Limb (tissue), 2 donors: ENCODE data around the gene SEMA4D.
A peak's percentile ranks its signal among the peaks of the same experiment; 100 is the strongest.
"Not testable (repeated sequence)": the region's sequence is repeated elsewhere in the genome, so short reads cannot be mapped to it uniquely, and the experiment has no call there.

Experiments used
- DNase-seq, 2 donors: peaks; one replicate each; pipeline ENCODE4 v3.0.0-alpha.2; 2016; ENCODE audit errors: extremely low spot score in 2 of 2

Gene SEMA4D

DNA sequence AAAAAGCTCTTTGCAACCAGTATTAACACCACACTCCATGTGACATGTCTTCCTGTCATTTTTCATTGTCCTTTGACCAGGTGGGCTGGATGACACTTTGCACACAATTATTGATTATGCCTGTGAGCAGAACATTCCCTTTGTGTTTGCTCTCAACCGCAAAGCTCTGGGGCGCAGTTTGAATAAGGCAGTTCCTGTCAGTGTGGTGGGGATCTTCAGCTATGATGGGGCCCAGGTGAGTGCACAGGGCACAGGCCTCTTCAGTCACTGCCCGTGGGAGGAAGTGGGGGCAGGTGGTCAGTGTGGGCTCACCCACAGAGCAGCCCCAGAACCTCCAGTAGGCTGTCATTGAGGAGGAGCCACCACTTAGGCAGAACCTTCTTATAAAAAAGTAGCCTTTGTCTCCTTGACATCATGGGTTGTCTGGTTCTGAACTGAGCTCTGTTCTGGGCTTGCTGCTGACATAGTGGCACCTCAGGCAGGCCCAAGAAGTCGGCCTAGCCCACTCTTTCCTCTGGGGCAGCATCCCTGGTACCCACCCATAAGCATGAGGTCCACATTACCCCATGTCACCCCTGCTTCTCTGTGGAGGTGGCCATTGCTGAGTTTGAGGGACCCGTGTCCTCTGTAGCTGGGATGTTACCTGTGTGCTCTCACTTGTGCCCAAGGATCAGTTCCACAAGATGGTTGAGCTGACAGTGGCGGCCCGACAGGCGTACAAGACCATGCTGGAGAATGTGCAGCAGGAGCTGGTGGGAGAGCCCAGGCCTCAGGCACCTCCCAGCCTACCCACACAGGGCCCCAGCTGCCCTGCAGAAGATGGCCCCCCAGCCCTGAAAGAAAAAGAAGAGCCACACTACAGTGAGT, 140.3 kb downstream of the SEMA4D start:
- peak in 1 of 2 donors; percentile 12 for DNase-seq

DNA sequence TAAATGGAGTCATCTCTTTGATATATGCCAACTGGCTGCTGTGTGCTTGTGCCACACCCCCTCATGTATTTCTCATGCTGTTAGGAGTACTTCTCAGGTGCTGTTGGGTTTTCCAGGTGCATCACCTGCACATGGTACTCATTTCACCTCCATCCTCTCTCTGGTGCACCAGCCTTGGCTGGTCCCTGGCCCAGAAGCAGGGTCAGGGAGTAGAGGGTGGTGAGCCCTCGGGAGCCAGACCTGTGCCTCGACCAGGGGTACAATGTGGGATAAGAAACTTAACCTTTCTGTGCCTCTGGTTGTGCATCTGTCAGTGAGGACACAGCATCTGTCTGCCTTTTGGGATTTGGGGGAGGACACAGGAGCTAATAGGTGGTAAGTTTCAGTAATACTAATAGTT, 141.1 kb downstream of the SEMA4D start:
- DNase-seq: peak in 1 of 2 donors; percentile 7

DNA sequence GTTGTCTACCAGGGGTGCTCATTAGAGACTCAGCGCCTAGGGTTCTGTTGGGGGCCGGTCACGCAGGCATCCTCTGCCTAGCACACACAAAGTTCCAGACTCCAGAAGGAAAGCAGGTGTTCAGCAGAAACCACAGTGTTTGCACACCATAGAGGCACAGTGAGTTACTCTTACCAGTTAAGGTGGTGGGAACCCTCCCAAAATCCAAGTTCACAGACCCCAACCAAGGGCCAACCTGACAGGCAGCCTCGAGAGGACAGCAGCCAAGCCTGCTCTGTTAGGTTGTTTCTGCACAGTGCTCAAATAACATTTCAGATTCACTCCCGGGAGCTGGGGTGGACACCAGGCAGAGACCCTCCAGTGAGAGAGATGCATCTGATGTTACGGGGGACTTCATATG, 143.4 kb downstream of the SEMA4D start:
- DNase-seq: no peak

DNA sequence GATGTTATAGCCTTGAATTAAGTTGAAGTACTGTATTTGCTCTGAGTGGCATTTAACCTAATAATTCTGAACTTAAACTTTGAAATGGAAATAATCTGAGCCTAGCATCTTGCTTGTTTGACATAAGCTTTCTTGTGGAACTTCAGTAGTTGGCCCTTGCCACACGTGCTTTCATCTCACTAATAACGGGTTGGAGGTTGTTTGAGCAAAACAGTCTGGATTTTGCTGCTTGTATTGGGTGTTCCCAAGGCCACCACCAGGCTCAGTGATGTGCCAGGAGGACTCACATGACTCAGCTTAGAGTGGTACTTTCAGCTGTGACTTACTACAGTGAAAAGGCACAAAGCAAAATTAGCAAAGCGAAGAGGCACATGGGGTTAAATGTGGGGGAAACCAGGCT, 143.9 kb downstream of the SEMA4D start:
- no peak for DNase-seq

DNA sequence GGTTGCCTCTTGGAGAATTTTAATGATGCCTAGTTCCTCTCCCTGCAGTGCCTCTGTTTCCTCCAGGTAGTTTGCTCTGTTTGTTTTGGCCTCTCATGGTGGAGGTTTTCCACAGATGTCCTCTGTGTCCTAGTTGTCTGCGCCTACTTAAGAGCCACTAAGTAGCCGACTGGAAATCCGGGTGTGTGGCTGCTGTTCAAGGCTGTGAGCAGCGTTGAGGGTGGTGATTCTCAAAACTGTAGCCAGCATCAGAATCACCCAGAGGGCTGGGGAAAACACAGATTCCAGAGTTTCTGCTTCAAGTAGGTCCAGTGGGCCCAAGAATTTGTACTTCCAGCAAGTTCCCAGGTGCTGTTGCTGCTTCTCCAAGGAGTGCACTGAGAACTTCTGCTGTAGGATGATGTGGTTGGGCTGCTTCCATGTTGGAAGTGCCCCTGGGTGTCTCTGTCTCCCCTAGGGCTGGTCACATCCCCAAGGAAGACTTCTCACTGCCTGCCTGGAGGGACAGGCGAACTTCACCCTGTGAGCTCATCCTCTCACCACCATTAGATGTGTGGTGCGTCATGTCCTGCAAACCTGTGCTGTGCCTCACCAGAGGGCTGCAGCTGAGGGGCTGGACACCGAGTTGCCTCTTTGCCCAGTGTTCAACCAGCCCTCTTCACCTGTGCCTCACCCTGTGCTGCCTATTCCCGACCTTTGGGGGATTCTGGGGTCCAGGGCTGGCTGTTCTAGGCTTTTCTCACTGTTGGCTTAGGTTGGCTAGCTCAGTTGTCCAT, 144.9 kb downstream of the SEMA4D start:
- no peak for DNase-seq

DNA sequence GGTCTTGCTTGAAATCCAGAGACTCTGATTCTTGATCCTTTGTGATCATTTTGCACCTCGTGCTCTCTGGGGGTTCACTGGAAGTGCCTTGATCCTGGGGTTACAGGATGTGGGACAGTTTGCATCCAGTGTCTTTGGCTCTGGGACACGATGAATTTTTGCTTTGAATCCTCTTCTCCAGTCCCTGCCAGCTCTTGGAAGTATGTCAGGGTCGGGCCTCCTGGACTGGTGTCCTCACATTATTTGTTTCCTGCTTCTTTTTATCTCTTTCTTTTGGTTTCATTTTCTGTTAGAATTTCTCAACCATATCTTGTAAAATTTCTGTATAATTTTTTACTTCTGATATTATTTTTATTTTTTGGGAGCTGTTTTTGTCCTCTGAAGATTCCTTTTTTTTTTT, 145.5 kb downstream of the SEMA4D start:
- DNase-seq: no peak

DNA sequence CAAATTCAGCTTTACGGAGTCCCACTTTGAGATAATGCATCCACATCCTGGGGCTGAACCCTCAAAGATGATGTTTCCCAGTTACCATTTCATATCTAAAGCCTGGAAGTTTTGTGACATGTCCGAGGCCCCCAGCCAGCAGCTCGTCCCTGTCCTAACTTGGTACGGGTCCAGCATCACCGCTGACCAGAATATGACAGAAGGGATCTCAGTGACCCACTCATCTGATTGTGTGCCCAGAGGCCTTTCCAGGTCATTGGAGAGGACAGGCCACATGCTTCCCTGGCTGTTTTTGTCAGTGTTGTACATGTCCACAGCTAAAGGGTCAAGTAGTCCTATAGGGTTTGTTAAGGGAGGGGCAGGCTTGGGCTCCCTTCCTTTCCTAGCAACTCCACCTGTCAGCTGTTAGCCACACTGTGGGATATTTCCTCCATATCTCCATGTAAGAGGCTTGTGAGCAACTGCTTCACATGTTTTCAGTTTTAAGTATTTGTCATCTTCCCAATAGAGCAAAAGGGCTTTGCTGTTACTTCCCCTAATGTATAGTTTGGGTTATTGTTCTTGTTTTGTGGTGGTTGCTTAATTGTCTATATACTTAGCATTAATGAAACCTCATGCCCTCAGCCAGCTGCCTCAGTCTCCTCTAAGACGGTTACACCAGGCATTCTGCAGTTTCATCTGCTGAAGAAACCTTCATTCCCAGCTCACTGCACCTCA, 146.2 kb downstream of the SEMA4D start:
- DNase-seq: no peak

DNA sequence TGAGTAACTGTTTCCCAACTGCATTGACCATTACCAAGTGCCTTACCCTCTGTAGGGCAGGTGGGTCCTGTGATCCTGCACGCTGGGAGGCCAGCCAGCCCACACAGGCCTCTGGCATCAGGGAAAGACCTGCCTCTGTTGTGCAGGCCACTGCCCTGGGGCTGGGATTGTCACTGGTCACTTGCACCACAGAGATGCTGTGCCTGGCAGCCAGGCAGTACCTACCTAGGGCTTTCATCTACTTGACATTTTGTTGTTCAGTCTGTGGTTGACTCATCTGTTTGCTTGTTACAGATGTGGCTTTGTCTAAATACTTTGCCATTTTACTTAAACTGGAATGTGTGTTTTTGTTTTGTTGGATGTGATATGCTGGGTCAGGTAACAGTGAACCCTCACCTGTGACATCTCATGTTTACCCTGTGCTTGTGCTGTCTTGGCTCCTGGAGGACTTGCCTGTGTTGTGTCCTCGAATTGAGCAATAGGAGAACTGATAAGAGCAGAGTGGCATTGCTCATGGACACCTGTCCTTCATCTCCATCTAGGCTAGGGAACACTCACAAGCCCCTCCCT, 146.8 kb downstream of the SEMA4D start:
- DNase-seq: no peak

DNA sequence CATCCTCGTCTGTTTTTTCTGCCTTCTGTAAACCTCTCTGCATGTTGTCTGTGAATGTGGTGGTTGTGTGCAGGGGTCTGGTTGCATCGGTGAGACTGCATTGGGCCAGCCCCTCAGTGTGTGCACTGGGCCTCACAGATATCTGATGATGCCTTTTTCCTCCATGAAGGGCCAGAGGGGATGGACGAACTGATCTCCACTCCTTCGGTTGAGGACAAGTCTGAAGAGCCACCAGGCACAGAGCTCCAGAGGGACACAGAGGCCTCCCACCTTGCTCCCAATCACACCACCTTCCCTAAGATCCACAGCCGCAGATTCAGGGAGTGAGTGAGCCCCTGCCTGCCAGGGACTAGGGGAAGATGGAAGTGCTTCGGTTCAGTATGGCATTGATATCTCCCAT, 148.3 kb downstream of the SEMA4D start:
- DNase-seq: no peak

DNA sequence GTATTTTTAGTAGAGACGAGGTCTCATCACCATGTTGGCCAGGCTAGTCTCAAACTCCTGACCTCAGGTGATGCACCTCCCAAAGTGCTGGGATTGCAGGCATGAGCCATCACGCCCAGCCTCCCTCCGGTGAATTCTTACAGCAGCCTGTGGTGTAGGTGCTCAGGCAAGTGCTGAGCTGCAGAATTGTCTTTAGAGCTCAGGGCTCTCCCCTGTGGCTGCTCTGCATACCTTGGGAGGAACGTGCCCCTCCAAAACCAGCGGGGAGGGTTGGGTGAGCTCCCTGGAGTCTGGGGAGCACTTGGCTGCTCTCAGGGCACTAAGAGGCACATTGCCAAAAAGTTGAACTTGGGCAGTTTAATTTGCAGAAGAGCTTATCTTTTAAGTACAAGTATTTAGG, 150.3 kb downstream of the SEMA4D start:
- DNase-seq: no peak

DNA sequence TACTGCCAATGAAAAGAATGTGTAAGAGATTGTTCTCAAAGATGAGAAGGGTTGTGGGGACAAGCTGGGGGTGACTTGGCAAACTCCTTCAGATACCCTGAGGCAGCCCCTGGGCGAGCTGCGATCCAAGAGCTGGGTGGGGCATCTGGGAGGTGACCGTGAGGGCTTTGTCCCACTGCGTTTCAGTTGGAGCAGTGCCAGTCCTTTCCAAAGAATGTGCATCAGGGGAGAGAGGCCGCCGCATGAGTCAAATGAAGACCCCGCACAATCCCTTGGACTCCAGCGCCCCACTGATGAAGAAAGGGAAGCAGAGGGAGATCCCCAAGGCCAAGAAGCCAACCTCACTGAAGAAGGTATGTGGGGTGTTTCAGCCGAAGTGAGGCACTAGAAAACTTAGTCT, 151.2 kb downstream of the SEMA4D start:
- no peak for DNase-seq

DNA sequence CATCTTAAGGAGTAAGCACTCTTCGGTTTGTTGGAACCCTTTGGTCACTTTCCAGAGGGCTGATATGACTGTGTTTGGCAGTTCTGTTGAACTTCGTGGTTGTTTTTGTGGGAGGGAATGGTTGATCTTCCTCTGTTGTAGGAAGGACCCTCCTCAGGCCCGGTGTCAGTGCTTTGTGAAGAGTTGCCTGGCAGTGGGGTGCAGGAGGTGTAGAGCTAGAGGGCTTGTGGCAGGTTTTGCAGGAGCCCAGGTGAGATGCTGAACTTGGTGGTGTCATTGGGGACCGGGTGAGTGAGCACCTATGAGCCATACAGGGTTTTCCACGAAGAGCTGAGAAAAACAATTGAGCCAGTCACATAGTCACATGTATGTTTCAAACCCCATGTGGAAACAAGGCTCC, 152.4 kb downstream of the SEMA4D start:
- DNase-seq: no peak

DNA sequence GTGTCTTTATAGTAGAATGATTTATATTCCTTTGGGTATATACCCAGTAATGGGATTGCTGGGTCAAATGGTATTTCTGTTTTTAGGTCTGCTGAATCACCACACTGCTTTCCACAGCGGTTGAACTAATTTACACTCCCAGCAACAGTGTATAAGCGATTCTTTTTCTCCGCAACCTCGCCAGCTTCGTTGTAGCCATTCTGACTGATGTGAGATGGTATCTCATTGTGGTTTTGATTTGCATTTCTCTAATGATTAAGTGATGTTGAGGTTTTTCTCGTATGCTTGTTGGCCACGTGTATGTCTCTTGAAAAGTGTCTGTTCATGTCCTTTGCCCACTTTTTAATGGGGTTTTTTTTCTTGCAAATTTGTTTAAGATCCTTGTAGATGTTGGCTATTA, 154.1 kb downstream of the SEMA4D start:
- DNase-seq: not testable (repeated sequence)

DNA sequence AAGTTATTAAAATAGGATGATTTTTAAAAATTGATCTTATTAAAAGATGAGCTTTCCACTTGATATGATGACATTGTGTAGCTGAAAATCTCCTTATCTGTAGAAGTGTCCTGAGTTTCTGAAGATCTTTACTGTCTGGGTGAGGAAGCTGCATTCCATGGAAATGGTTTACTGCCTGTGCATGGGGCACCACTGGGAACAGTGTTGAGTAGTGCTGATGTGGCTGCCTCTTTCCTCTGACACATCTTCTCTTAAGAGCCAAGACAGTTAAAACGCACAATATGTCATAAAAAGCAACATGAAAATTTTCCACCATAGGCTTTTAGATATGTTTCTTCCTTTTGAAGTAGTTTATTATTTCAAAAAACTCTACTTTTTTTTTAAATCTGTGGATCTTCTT, 155.0 kb downstream of the SEMA4D start:
- no peak for DNase-seq

DNA sequence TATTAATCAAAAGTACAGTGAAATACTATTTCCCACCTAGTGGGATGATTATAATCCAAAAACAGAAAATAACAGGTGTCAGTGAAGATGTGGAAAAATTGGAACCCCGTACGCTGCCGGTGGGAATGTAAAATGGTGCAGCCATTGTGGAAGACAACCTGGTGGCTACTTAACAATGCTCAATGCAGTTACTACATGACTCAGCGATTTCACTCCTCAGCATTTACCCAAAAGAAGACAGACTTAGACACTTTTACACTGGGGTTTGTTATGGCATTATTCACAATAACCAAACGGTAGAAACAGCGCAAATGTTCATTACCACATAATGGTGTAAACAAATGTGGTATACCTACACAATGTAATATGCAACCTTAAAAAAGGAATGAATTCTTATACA, 155.7 kb downstream of the SEMA4D start:
- DNase-seq: no peak

DNA sequence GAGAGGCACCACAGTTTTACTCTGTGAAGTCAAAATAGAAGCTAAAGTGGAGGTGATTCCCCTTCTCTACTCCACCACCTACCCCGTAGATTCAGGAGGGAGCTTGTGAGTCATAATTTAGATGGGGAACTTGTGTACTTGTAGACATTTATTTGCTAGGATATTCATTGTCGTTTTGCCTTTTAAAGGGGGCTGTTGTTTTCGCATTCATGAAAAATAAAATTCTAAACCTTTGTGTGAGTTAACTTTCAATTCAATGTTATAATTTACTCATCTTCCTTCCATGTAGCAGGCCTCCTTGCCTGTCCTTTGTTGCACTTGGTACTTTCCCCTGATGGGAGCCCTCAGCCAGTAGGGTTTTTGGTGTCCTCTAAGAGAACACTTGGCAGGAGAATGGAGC, 157.6 kb downstream of the SEMA4D start:
- no peak for DNase-seq

DNA sequence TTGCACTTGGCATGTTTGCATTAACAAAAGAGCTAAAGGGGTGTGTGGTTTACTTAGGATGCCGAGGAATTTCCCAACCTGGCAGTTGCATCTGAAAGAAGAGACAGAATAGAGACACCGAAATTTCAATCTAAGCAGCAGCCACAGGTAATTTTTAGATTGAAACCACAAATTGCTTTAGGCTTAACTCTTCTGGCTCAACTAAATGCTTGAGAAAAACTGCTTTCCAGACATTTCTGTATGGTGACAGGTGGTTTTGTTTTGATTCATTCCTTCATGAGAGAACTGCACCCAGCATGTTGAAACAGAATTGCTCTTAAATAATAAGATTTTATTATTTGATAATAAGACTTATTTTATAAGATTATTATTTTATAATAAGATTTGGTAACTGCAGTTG, 158.1 kb downstream of the SEMA4D start:
- no peak for DNase-seq

DNA sequence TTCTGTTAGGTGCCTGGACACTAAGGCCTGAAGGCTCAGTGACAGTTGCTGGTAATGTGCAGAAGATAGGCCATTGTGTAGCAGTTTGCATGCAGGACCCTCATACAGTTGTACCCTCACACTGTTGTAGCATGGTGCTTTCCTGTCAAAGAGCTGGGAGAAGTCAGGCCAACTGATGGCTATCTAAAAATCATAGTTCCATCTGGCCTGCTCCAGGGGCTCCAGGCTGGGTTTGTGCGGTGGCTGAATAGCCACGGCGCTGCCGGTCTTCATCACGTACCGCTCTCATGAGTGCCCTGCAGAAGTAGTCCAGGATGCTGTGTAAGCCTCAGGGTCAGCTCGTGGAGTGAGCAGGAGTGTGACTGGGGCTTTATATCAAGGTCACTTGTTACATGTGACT, 167.4 kb downstream of the SEMA4D start:
- no peak for DNase-seq

DNA sequence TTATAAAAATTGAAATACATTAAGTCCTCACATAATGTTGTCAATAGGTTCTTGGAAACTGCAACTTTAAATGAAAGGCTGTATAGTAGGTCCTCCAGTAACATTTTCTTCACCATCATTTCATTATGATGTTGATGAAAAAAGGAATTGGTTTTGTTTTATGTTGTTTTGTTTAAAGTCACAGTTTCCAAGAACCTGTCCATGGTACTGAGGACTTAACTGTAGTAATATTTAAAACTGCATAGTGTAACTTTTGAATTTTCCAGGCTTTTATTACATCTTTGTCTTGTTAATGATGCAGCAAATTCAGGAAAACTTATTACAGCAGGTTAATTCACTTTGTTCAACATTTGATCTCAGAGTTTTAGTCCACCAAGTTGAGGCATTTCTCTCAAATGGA, 168.0 kb downstream of the SEMA4D start:
- DNase-seq: no peak

DNA sequence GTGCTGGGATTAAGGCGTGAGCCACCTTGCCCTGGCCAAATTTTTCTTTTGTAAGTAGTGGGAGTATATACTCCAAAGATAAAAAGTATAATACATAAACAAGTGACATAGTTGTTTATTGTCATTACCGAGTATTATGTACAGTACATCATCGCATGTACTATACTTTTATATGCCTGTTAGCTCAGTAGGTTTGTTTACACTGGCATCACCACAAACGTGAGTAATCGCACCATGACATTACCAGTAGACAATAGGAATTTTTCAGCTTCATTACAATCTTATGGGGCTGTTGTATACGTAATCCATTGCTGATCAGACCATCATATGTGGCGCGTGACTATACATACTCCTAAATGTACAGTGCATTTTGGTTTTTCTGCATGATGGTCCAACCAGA, 169.8 kb downstream of the SEMA4D start:
- no peak for DNase-seq

DNA sequence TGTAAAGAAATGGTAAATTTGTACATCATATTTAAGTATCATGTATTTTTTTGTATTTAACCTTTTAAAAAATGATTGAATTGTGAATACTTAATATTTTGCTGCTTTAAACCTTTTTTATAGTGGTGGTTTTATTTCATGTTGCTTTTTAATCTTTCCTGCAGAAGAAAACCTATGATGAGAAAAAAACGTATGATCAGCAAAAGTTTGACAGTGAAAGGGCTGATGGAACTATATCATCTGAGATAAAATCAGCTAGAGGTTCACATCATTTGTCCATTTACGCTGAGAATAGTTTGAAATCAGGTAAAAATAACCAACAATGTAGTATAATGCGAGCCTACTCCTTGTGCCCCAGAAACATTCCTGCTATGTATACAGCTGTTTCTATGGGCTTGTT, 172.2 kb downstream of the SEMA4D start:
- no peak for DNase-seq

DNA sequence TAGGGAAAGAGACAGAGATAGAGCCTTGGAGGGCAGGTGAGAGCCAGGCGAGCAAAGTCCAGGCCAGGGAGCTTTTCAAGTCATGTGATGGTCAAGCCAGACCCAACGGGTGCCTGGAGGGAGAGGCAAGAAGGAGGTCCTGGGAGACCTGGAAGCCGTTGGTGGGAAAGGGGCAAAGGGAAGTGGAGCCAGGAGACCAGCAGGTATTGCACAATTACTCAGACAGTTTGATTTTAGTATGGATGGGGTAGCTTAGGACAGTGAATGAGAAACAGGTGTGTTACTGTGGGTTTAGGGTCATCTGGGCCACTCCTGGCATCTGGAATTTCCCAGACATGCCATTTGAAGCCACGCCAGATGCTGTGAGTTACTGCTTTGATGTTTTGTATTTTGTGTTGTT, 174.5 kb downstream of the SEMA4D start:
- no peak for DNase-seq
